OCI-M1 (cell line): ENCODE data around the gene ZKSCAN5.
A peak's percentile ranks its signal among the peaks of the same experiment; 100 is the strongest.
"Not testable (repeated sequence)": the region's sequence is repeated elsewhere in the genome, so short reads cannot be mapped to it uniquely, and the experiment has no call there.

Source experiments
- DNase-seq: peaks from one replicate; lab custom pipeline; 2025; lab: John Stamatoyannopoulos, UW

Gene ZKSCAN5

GRCh38 chr7:99551767-99552463 lies 47.5 kb downstream of the ZKSCAN5 start, which contains the start of gene FAM200A:
FAM200A (minus strand) TSS chr7:99552114; CDS start chr7:99548407, 3,707 bp downstream.
- peak; percentile 99 for DNase-seq

GRCh38 chr7:99553039-99553438 lies 48.6 kb downstream of the ZKSCAN5 start:
- no peak for DNase-seq

- peak; percentile 27 for DNase-seq
Observed at GRCh38 chr7:99554939-99555338, 50.5 kb downstream of the ZKSCAN5 start.

- peak; percentile 42 for DNase-seq
Observed at GRCh38 chr7:99557196-99557607, 52.7 kb downstream of the ZKSCAN5 start.

- DNase-seq: no peak
Observed at GRCh38 chr7:99557940-99558305, 53.5 kb downstream of the ZKSCAN5 start.

GRCh38 chr7:99558306-99559174 lies 54.1 kb downstream of the ZKSCAN5 start, which contains the start of gene ZNF655:
ZNF655 (plus strand) TSS chr7:99558642; CDS start chr7:99560560, 1,918 bp downstream.
- peak; percentile 97 for DNase-seq

GRCh38 chr7:99559175-99559915 lies 54.9 kb downstream of the ZKSCAN5 start:
- DNase-seq: no peak

- no peak for DNase-seq
Observed at GRCh38 chr7:99560834-99561736, 56.6 kb downstream of the ZKSCAN5 start.

GRCh38 chr7:99561737-99562051 lies 57.2 kb downstream of the ZKSCAN5 start:
- no peak for DNase-seq

GRCh38 chr7:99562114-99562784 lies 57.8 kb downstream of the ZKSCAN5 start:
- no peak for DNase-seq

- DNase-seq: peak; percentile 49
Observed at GRCh38 chr7:99562832-99563231, 58.4 kb downstream of the ZKSCAN5 start.

GRCh38 chr7:99563650-99564049 lies 59.2 kb downstream of the ZKSCAN5 start:
- DNase-seq: no peak

GRCh38 chr7:99568770-99569169 lies 64.3 kb downstream of the ZKSCAN5 start:
- DNase-seq: not testable (repeated sequence)

- DNase-seq: no peak
Observed at GRCh38 chr7:99571768-99572167, 67.3 kb downstream of the ZKSCAN5 start.

- no peak for DNase-seq
Observed at GRCh38 chr7:99573257-99573656, 68.8 kb downstream of the ZKSCAN5 start.

GRCh38 chr7:99576251-99576650 lies 71.8 kb downstream of the ZKSCAN5 start:
- DNase-seq: no peak

- DNase-seq: no peak
Observed at GRCh38 chr7:99579281-99579955, 75.0 kb downstream of the ZKSCAN5 start.

- DNase-seq: peak; percentile 31
Observed at GRCh38 chr7:99579956-99580777, 75.7 kb downstream of the ZKSCAN5 start.

GRCh38 chr7:99580778-99581332 lies 76.4 kb downstream of the ZKSCAN5 start:
- not testable (repeated sequence) for DNase-seq
